Measurements from ENCODE around the gene IQCN. TPM values are rescaled to one million over a fixed set of nuclear protein-coding genes. Genes with fewer than 3 reads are reported as not detected.
A peak's percentile ranks its signal among the peaks of the same experiment; 100 is the strongest.

IQCN gene
- total RNA-seq, 1 experiment from 2014 or later: 0.61 TPM

- no peak overlapping the region for H3K27ac Mint-ChIP-seq
- peaks cover 9% of the 10 kb centered on the region for H3K27me3 Mint-ChIP-seq (ENCODE audit: low read depth)
- H3K9me3 Mint-ChIP-seq: no peaks in the 10 kb centered on the region
- H3K4me1 Mint-ChIP-seq: peaks cover 44% of the 10 kb centered on the region
- ATAC-seq (no peak), DNase-seq (ENCODE audit: low spot score) (no peak)
- CTCF ChIA-PET: no interaction called here
- POLR2A ChIA-PET: interaction anchor here (0.6 kb wide), 1 partner anchor 288 kb away, joined by 8 read pairs; the partner anchor contains the start of gene UBA52
- no peak overlapping the region for H3K4me3 Mint-ChIP-seq
- no peak for TF ChIP-seq NFATC4 (CRISPR knock-in tag; IDR thresholded peaks at IDR 0.05)
- TF ChIP-seq, protein P1, sequence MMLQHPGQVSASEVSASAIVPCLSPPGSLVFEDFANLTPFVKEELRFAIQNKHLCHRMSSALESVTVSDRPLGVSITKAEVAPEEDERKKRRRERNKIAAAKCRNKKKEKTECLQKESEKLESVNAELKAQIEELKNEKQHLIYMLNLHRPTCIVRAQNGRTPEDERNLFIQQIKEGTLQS (CRISPR knock-in tag; conservative IDR thresholded peaks at IDR 0.05): no peak
- no peak for TF ChIP-seq JAZF1 (CRISPR knock-in tag; IDR thresholded peaks at IDR 0.05)
- TF ChIP-seq ZNF532 (CRISPR knock-in tag; IDR thresholded peaks at IDR 0.05; ENCODE audit: borderline replicate concordance): no peak
- TF ChIP-seq NR1H2 (CRISPR knock-in tag; IDR thresholded peaks at IDR 0.05): no peak
- no peak for TF ChIP-seq NR3C1 (CRISPR knock-in tag; conservative IDR thresholded peaks at IDR 0.05; ENCODE audit: low read depth)
- TF ChIP-seq, protein P2, sequence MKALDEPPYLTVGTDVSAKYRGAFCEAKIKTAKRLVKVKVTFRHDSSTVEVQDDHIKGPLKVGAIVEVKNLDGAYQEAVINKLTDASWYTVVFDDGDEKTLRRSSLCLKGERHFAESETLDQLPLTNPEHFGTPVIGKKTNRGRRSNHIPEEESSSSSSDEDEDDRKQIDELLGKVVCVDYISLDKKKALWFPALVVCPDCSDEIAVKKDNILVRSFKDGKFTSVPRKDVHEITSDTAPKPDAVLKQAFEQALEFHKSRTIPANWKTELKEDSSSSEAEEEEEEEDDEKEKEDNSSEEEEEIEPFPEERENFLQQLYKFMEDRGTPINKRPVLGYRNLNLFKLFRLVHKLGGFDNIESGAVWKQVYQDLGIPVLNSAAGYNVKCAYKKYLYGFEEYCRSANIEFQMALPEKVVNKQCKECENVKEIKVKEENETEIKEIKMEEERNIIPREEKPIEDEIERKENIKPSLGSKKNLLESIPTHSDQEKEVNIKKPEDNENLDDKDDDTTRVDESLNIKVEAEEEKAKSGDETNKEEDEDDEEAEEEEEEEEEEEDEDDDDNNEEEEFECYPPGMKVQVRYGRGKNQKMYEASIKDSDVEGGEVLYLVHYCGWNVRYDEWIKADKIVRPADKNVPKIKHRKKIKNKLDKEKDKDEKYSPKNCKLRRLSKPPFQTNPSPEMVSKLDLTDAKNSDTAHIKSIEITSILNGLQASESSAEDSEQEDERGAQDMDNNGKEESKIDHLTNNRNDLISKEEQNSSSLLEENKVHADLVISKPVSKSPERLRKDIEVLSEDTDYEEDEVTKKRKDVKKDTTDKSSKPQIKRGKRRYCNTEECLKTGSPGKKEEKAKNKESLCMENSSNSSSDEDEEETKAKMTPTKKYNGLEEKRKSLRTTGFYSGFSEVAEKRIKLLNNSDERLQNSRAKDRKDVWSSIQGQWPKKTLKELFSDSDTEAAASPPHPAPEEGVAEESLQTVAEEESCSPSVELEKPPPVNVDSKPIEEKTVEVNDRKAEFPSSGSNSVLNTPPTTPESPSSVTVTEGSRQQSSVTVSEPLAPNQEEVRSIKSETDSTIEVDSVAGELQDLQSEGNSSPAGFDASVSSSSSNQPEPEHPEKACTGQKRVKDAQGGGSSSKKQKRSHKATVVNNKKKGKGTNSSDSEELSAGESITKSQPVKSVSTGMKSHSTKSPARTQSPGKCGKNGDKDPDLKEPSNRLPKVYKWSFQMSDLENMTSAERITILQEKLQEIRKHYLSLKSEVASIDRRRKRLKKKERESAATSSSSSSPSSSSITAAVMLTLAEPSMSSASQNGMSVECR (CRISPR knock-in tag; IDR thresholded peaks at IDR 0.05; ENCODE audit: borderline replicate concordance): no peak
- no peak for TF ChIP-seq CDX4 (CRISPR knock-in tag; IDR thresholded peaks at IDR 0.05; ENCODE audit: borderline replicate concordance)
- peaks cover 12% of the 10 kb centered on the region for H3K36me3 Mint-ChIP-seq
These were observed 9.1 kb upstream of the IQCN start for GRCh38 chr19:18283338-18283737.

DNA sequence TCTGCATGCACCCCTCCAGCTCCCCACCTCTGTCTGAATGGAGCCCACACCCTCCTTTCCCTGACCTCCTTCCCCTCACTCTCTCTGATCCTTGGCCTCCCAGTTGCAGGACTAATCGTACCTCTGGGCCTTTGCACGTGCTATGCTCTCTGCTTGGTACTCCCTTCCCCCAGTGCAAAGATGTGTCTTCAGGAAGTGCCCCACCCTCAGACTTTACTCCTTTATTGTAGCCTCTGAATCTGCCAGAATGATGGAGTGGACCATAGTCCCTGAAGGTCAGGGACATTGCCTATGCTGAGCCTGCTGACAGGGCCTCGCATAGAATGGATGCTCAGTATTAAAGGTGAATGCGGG lies 8.5 kb upstream of the IQCN start:
- Mint-ChIP-seq H3K4me1 (peaks cover 39% of the 10 kb centered on the region), H3K4me3 (peak overlapping the region; percentile 73), H3K27me3 (ENCODE audit: low read depth) (peaks cover 9% of the 10 kb centered on the region), H3K9me3 (no peaks in the 10 kb centered on the region), H3K27ac (peak overlapping the region; percentile 98), H3K36me3 (peaks cover 12% of the 10 kb centered on the region)
- ATAC-seq: no peak
- POLR2A ChIA-PET: interaction anchor here (0.6 to 5.1 kb wide), 3 partner anchors 10 to 45 kb away, joined by 4 to 200 read pairs (median 51); no protein-coding TSS in a partner anchor
- CTCF ChIA-PET: interaction anchor here (2.7 to 6.8 kb wide), 5 partner anchors 10 to 107 kb away, joined by 32 to 240 read pairs (median 63); partner anchors contain the start of gene LSM4
- DNase-seq (ENCODE audit: low spot score): no peak
- TF ChIP-seq GTF2I (CRISPR knock-in tag; conservative IDR thresholded peaks at IDR 0.05): peak; percentile 90
- no peak for TF ChIP-seq E2F1 (CRISPR knock-in tag; IDR thresholded peaks at IDR 0.05)

Data from WTC11 (cell line).